ENCODE results near the gene RFT1. TPM values are rescaled to one million over a fixed set of nuclear protein-coding genes. Genes with fewer than 3 reads are reported as not detected.

RFT1 gene
- total and polyA plus RNA-seq, 2 of the 13 experiments (the other 11 are each of a cell fraction or from before 2014, with no cell fraction given): 23.2 to 37.0 TPM

- CTCF ChIA-PET (ENCODE audit: low intra/inter-chr PET ratio, low total read pairs): no interaction called here
- no peak overlapping the region for H3K27ac ChIP-seq (ENCODE audit: extremely low read length, insufficient read depth, low read length)
- in situ Hi-C loops (cut with HindIII; ENCODE audit: extremely low pct_ligation_motif_present, low pct_unique_long_range_greater_than_20kb) (no loop called here), intact Hi-C loops (cut with micrococcal nuclease; ENCODE audit: unreplicated experiment) (no loop called here)
- POLR2A ChIA-PET: no interaction called here
- no peak overlapping the region for H2AFZ ChIP-seq (ENCODE audit: low read length)
- H3K27me3 ChIP-seq (ENCODE audit: control insufficient read depth in 1 of 2, insufficient read depth in 2 of 2, low read length in 2 of 2): peaks cover 0 to 41% of the 10 kb centered on the region in 2 experiments; a peak in 3 of 5 replicates
- no peaks in the 10 kb centered on the region for H3K79me2 ChIP-seq (ENCODE audit: insufficient read depth, low read length)
- no TSS peak for BruUV-seq (replicated peaks)
- H3K36me3 ChIP-seq (replicated peaks in 1 of 2; ENCODE audit: control insufficient read depth in 1 of 2, insufficient read depth in 2 of 2, low read length in 2 of 2): no peaks in the 10 kb centered on the region
- H3K9me3 ChIP-seq (ENCODE audit: low read length): no peaks in the 10 kb centered on the region
- peaks cover 71% of the 10 kb centered on the region for H3K4me1 ChIP-seq (ENCODE audit: insufficient read depth, low read length)
- DNase-seq (ENCODE audit: low spot score) (no peak), FAIRE-seq (no peak), ATAC-seq (no peak)
- H3K4me3 ChIP-seq (replicated peaks in 1 of 3; ENCODE audit: insufficient read depth in 1 of 3, low read depth in 2 of 3, low read length in 3 of 3): no peak overlapping the region
- TF ChIP-seq FOXA3 (CRISPR knock-in tag; IDR thresholded peaks at IDR 0.05): no peak
- no peak for TF ChIP-seq GRHL1 (CRISPR knock-in tag; conservative IDR thresholded peaks at IDR 0.05)
- no peak for TF ChIP-seq ZNF44 (CRISPR knock-in tag; IDR thresholded peaks at IDR 0.05)
- no peak for TF ChIP-seq NCOA1 (CRISPR knock-in tag; IDR thresholded peaks at IDR 0.05)
- no peak for TF ChIP-seq ZFY (CRISPR knock-in tag; IDR thresholded peaks at IDR 0.05)
- no peak for TF ChIP-seq ZSCAN29 (CRISPR knock-in tag; conservative IDR thresholded peaks at IDR 0.05)
- no peak for TF ChIP-seq ZC3H4 (CRISPR knock-in tag; IDR thresholded peaks at IDR 0.05; ENCODE audit: borderline replicate concordance)
- TF ChIP-seq ZNF841 (CRISPR knock-in tag; IDR thresholded peaks at IDR 0.05; ENCODE audit: borderline replicate concordance): no peak
- peak; percentile 79 for TF ChIP-seq ZFP36 (IDR thresholded peaks at IDR 0.05; ENCODE audit: borderline replicate concordance, low read depth, low read length, partially characterized antibody)
- no peak for TF ChIP-seq PATZ1 (CRISPR knock-in tag; IDR thresholded peaks at IDR 0.05)
- 0 out of 2 replicates have a peak, but pooled peaks have one; percentile 35 for TF ChIP-seq FOXO4 (CRISPR knock-in tag; conservative IDR thresholded peaks at IDR 0.05)
- no peak overlapping the region for H3K9ac ChIP-seq (ENCODE audit: insufficient read depth, low read depth, low read length)
- WGBS (ENCODE audit: low lambda C conversion rate): 21% methylated on average over 3 of the region's 3 CpGs
- H4K20me1 ChIP-seq (ENCODE audit: insufficient read depth, low read length): no peaks in the 10 kb centered on the region
- no peak overlapping the region for H3K4me2 ChIP-seq (ENCODE audit: low read depth, low read length)
These were observed 23.1 kb upstream of the RFT1 start for GRCh38 chr3:53153264-53153823.
